MCF 10A (cell line): ENCODE data around the gene DIAPH3. TPM values are rescaled to one million over a fixed set of nuclear protein-coding genes. Genes with fewer than 3 reads are reported as not detected.

ENCODE experiments used
- BruUV-seq: library from RNA; stranded (reverse); fragments of 400-500 nt; replicated peaks from 2 replicates; lab custom pipeline; 2021; lab: Mats Ljungman, UMichigan
- CTCF ChIA-PET: fragments of 300-600 bp; sonication (Branson Sonifier 250); formaldehyde crosslinking; extraction: SDS; loops from one replicate; lab custom pipeline; 2021; ENCODE audit warnings: antibody characterized with exemption, inconsistent platforms; lab: Yijun Ruan, JAX
- POLR2A ChIA-PET: fragments of 300-600, 350-650 bp; sonication (Branson Sonifier 250); formaldehyde crosslinking; extraction: SDS; loops from one replicate; lab custom pipeline; 2020; ENCODE audit warnings: antibody characterized with exemption, inconsistent platforms; lab: Yijun Ruan, JAX
- DNase-seq: peaks from one replicate; pipeline ENCODE4 v3.0.0-alpha.2; 2018; ENCODE audit not compliant: unreplicated experiment
- H3K27ac Mint-ChIP-seq: one replicate; pipeline ENCODE4 v1.8.0; 2022; ENCODE audit warnings: mild to moderate bottlenecking, low read depth, mixed read lengths; ENCODE audit not compliant: unreplicated experiment
- H3K27me3 Mint-ChIP-seq: one replicate; pipeline ENCODE4 v1.8.0; 2022; ENCODE audit warnings: mixed read lengths; ENCODE audit not compliant: insufficient read depth, unreplicated experiment
- H3K36me3 Mint-ChIP-seq: one replicate; pipeline ENCODE4 v1.8.0; 2022; ENCODE audit warnings: mild to moderate bottlenecking, moderate library complexity, mixed read lengths; ENCODE audit not compliant: insufficient read depth, unreplicated experiment
- H3K4me1 Mint-ChIP-seq: one replicate; pipeline ENCODE4 v1.8.0; 2022; ENCODE audit warnings: mixed read lengths; ENCODE audit not compliant: insufficient read depth, unreplicated experiment
- H3K4me3 Mint-ChIP-seq: one replicate; pipeline ENCODE4 v1.8.0; 2022; ENCODE audit warnings: mild to moderate bottlenecking, moderate library complexity, mixed read lengths; ENCODE audit not compliant: unreplicated experiment
- H3K9me3 Mint-ChIP-seq: one replicate; pipeline ENCODE4 v1.8.0; 2022; ENCODE audit warnings: mixed read lengths; ENCODE audit not compliant: unreplicated experiment
- intact Hi-C: fragments of 100-400 bp; cut with micrococcal nuclease; formaldehyde crosslinking; loops from 2 replicates; pipeline ENCODE4 v1.14.1; 2022
- total RNA-seq: library from RNA; stranded (reverse); gene quantifications from 2 replicates; pipeline ENCODE4 v1.2.3, GENCODE V29; 2022
- TF ChIP-seq, protein P1 (sequence below): fragments of 200-600 bp; IDR thresholded peaks from one replicate; pipeline ENCODE4 v1.8.0; 2022; ENCODE audit warnings: antibody characterized with exemption, mild to moderate bottlenecking; ENCODE audit not compliant: unreplicated experiment

Gene DIAPH3
- total RNA-seq, 1 experiment from 2014 or later: 34.7 TPM

- CTCF ChIA-PET: no interaction called here
- Mint-ChIP-seq H3K9me3 (no peaks in the 10 kb centered on the region), H3K4me1 (no peaks in the 10 kb centered on the region), H3K27ac (no peak overlapping the region), H3K36me3 (no peaks in the 10 kb centered on the region), H3K27me3 (no peaks in the 10 kb centered on the region), H3K4me3 (no peak overlapping the region)
- TF ChIP-seq, protein P1, sequence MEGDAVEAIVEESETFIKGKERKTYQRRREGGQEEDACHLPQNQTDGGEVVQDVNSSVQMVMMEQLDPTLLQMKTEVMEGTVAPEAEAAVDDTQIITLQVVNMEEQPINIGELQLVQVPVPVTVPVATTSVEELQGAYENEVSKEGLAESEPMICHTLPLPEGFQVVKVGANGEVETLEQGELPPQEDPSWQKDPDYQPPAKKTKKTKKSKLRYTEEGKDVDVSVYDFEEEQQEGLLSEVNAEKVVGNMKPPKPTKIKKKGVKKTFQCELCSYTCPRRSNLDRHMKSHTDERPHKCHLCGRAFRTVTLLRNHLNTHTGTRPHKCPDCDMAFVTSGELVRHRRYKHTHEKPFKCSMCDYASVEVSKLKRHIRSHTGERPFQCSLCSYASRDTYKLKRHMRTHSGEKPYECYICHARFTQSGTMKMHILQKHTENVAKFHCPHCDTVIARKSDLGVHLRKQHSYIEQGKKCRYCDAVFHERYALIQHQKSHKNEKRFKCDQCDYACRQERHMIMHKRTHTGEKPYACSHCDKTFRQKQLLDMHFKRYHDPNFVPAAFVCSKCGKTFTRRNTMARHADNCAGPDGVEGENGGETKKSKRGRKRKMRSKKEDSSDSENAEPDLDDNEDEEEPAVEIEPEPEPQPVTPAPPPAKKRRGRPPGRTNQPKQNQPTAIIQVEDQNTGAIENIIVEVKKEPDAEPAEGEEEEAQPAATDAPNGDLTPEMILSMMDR: no peak
- POLR2A ChIA-PET: interaction anchor here (0.5 kb wide), 1 partner anchor 451 kb away, joined by 3 read pairs; no protein-coding TSS in a partner anchor
- DNase-seq: no peak
- intact Hi-C loops: no loop called here
- no TSS peak for BruUV-seq
Observed at GRCh38 chr13:59978862-59979261, 184.9 kb downstream of the DIAPH3 start.

GRCh38 chr13:59976856-59977255 is 186.9 kb downstream of the DIAPH3 start:
- no peaks in the 10 kb centered on the region for H3K4me1 Mint-ChIP-seq
- intact Hi-C loops: no loop called here
- DNase-seq: no peak
- H3K4me3 Mint-ChIP-seq: no peak overlapping the region
- TF ChIP-seq, protein P1: no peak
- ChIA-PET POLR2A (interaction anchor here (0.6 kb wide), 1 partner anchor 20 kb away, joined by 4 read pairs; no protein-coding TSS in a partner anchor), CTCF (no interaction called here)
- no peaks in the 10 kb centered on the region for H3K27me3 Mint-ChIP-seq
- no peaks in the 10 kb centered on the region for H3K9me3 Mint-ChIP-seq
- no peak overlapping the region for H3K27ac Mint-ChIP-seq
- no peaks in the 10 kb centered on the region for H3K36me3 Mint-ChIP-seq
- no TSS peak for BruUV-seq

DNA sequence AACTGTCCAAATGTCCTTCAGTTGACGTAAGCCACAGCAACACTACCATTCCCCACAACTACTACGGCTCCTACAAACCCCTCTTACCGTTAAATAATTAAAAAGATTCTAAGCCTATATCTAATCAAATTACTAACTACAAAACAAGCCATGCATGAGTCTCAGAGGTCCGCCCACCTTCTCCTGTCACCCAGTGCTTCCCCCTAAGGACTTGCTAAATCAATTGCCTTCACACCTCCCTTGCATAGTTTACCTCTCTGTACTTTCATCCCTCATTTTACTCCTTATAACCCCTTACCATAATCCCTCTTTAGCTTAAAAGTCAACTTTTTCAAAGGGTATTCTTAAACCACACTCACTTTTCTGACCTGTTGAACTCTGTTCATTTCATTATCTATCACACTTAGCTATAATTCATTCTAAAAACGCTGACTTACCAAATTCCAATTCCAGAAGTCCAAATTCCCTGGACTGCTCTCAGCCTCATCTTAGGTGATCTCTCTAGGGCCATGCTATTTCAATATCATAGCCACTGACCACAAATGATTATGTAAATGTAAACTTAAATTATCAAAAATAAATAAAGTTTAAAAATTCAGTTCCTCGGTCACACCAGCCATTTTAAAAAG is 187.8 kb downstream of the DIAPH3 start:
- no peaks in the 10 kb centered on the region for H3K36me3 Mint-ChIP-seq
- no peaks in the 10 kb centered on the region for H3K9me3 Mint-ChIP-seq
- DNase-seq: no peak
- TF ChIP-seq, protein P1: no peak
- no peaks in the 10 kb centered on the region for H3K4me1 Mint-ChIP-seq
- intact Hi-C loops: no loop called here
- no peak overlapping the region for H3K27ac Mint-ChIP-seq
- H3K27me3 Mint-ChIP-seq: no peaks in the 10 kb centered on the region
- BruUV-seq: no TSS peak
- no peak overlapping the region for H3K4me3 Mint-ChIP-seq
- ChIA-PET CTCF (no interaction called here), POLR2A (interaction anchor here (0.8 kb wide), 1 partner anchor 26 kb away, joined by 3 read pairs; no protein-coding TSS in a partner anchor)

GRCh38 chr13:59970847-59971246 is 192.9 kb downstream of the DIAPH3 start:
- DNase-seq: no peak
- Mint-ChIP-seq H3K27me3 (no peaks in the 10 kb centered on the region), H3K9me3 (no peaks in the 10 kb centered on the region), H3K4me3 (no peak overlapping the region), H3K36me3 (peaks cover 10% of the 10 kb centered on the region), H3K27ac (no peak overlapping the region), H3K4me1 (no peaks in the 10 kb centered on the region)
- ChIA-PET CTCF (no interaction called here), POLR2A (interaction anchor here (1.4 to 1.6 kb wide), 2 partner anchors 9 to 10 kb away, joined by 3 to 4 read pairs; no protein-coding TSS in a partner anchor)
- TF ChIP-seq, protein P1: no peak
- no TSS peak for BruUV-seq
- intact Hi-C loops: no loop called here
